Islet precursor cell (in vitro differentiated cells): ENCODE results near the gene RNF183.
"Not testable (repeated sequence)": the region's sequence is repeated elsewhere in the genome, so short reads cannot be mapped to it uniquely, and the experiment has no call there.

ENCODE experiments used
- DNase-seq: peaks from one replicate; pipeline ENCODE4 v3.0.0-alpha.2; 2018

The RNF183 gene

DNA sequence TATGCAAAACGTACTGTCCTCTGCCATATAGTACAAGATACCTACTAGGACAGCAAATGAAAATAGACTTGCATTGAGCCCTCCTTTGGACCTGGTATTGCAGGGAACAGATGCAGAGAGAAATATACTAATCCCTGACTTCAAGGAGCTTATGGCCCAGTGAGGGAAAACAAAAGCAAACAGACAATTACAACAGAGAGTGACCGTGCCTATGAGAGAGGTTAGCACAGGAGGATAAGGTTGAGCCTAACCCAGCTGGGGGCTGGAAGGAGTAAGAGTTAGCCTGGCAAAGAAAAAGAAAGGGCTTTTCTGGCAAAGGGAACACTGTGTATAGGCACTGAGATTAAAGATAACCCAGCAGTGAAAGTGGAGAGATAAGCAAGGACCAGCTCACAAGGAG, 33.3 kb downstream of the RNF183 start:
- DNase-seq: no peak

GRCh38 chr9:113269355-113269754, 33.8 kb downstream of the RNF183 start:
- DNase-seq: no peak

DNA sequence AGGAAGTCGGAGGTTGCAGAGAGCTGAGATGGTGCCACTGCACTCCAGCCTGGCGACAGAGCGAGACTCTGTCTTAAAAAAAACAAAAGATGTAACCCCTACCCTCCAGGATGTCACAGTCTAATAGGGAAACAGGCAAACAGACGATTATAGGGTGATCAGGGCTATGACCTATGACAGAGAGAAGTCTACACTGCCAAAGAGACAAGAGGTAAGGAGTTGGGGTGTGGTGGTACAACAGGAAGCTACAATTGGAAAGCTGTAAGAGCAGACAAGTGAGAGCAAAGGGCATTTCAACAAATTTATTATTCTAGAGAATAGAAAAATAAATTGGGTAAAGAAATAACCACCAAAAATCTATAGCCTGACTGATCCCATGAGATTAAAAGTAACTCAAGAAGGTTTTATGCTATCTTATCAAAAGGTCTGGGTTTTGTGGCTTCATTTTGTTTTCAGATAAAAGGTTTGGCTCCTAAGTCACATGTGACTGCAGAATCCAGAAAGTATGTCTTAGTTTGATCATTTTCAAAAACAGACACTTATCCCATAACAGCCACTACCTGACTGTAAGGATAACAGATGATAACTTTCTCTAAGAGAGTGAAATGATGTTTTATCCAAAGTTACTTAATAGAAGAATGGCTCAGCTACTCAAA, 35.1 kb downstream of the RNF183 start:
- no peak for DNase-seq

- no peak for DNase-seq
Observed at GRCh38 chr9:113266174-113266573, 37.0 kb downstream of the RNF183 start.

DNA sequence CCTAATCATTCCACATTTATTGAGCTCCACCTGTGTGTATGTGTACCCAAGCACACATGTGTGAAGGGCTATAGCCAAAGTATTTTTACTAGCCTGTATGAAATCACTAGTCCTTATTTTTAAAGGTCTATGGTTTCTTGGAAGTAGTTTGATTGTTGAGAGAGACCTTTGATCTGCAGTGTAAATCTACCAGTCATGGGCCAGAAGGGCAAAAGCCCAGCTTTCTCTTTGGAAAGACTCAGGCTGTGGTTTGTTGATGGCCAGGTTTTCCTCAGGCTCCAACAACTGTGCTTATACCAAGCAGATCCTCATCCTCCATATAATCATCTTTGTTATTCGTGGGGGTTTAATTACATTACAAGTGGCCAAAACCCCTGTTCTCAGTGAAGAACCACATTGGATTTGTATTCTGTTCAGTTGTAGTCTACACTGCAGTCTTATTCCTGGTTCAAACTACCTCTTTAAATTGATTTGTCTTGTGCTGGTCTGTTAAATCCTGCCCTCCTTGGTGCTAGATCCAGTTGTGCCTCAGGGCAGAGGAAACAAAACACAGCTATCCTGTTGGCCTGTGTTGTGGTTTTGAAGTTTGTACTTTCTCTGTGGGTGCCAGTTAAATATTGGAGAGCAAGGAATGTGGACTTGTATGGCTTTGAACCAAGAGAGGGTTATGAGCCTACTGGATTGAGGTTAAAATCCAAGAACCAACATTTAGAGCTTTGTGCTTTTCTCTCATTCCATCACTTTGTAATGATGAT, 41.1 kb downstream of the RNF183 start:
- peak; percentile 58 for DNase-seq

- no peak for DNase-seq
Observed at GRCh38 chr9:113258282-113258681, 44.9 kb downstream of the RNF183 start.

GRCh38 chr9:113257863-113258262, 45.3 kb downstream of the RNF183 start:
- DNase-seq: no peak

GRCh38 chr9:113255438-113255837, 47.7 kb downstream of the RNF183 start:
- DNase-seq: no peak

GRCh38 chr9:113254991-113255390, 48.2 kb downstream of the RNF183 start:
- no peak for DNase-seq

DNA sequence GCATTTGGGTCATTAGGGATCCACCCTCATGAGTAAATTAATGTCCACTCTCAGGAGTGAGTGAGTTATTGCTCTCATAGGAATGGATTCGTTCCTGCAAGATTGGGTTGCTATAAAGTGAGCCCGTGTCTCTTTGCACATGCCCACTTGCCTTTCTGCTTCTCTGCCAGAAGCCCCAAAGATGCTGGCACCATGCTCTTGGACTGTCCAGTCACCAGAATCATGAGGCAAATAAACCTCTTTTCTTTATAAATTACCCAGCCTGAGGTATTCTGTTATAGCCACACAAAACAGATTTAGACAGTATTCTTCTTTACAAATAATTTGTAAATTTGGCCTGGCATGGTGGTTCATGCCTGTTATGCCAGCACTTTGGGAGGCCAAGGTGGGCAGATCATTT, 52.4 kb downstream of the RNF183 start:
- DNase-seq: no peak

GRCh38 chr9:113249661-113250060, 53.5 kb downstream of the RNF183 start:
- DNase-seq: not testable (repeated sequence)

- no peak for DNase-seq
Observed at GRCh38 chr9:113247640-113248039, 55.5 kb downstream of the RNF183 start.
